Ramos (cell line): ENCODE measurements around the gene SUSD6.

Experiments used
- in situ Hi-C: fragments of 300-500 bp; cut with MboI; formaldehyde crosslinking; loops from one replicate; pipeline ENCODE4 v1.14.3; 2022; ENCODE audit warnings: low sequenced_read_pairs; ENCODE audit not compliant: unreplicated experiment

SUSD6 gene

GRCh38 chr14:69664865-69665526 is 53.6 kb downstream of the SUSD6 start:
- in situ Hi-C loops: loop anchor here (5.0 kb wide), 1 partner anchor 48 kb away; no protein-coding TSS in a partner anchor

DNA sequence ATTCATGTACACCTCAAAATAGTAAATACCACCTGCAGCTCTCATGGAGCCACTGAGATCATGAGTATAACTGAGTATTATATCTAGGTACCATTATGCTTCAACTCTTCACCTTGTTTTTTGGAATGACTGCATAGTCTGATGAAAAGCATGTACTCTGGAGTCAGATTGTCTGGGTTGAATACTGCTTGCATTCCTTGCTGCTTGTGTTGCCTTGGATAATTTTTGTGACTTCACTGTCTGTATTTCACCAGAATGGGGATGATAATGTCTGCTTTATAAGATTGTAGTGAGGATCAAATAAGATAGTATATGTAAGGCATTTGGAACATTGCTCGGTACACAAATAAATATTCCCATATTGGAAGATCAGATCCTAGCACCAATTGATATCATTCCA is 54.2 kb downstream of the SUSD6 start:
- in situ Hi-C loops: no loop called here

- in situ Hi-C loops: no loop called here
These were observed 54.7 kb downstream of the SUSD6 start for GRCh38 chr14:69666112-69666511.

DNA sequence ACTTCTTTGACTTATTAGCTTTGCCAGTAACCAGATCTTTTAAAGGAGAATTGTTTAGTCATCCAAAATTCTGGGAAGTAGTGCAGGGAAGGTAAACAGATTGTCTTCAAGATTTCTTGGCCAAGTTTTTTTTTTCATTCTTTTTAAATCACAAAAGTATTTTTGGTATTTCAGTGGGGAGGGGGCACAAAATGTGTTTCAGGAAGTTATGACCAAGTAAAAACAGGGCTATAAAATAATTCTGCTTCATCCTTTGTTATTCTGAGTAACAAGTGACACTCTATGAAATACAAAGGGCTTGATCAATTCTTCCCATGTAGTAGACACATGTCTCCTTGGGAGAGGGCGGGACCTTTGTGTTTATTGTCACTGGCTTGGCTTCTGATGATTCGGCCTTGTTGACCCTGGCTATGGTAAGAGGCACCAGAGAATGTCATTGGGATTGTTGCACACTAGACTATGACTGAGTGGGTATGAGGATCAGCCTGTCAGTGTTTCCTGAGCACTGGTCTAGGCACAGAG is 55.4 kb downstream of the SUSD6 start:
- in situ Hi-C loops: no loop called here

- in situ Hi-C loops: no loop called here
These were observed 56.5 kb downstream of the SUSD6 start for GRCh38 chr14:69667938-69668335.

GRCh38 chr14:69669375-69669774 is 58.0 kb downstream of the SUSD6 start:
- in situ Hi-C loops: no loop called here

- in situ Hi-C loops: no loop called here
These were observed 58.7 kb downstream of the SUSD6 start for GRCh38 chr14:69670093-69670492.

- in situ Hi-C loops: no loop called here
These were observed 60.1 kb downstream of the SUSD6 start for GRCh38 chr14:69671365-69672030.

- in situ Hi-C loops: no loop called here
These were observed 61.0 kb downstream of the SUSD6 start for GRCh38 chr14:69672356-69672755.

- in situ Hi-C loops: no loop called here
These were observed 61.7 kb downstream of the SUSD6 start for GRCh38 chr14:69673104-69673503.

DNA sequence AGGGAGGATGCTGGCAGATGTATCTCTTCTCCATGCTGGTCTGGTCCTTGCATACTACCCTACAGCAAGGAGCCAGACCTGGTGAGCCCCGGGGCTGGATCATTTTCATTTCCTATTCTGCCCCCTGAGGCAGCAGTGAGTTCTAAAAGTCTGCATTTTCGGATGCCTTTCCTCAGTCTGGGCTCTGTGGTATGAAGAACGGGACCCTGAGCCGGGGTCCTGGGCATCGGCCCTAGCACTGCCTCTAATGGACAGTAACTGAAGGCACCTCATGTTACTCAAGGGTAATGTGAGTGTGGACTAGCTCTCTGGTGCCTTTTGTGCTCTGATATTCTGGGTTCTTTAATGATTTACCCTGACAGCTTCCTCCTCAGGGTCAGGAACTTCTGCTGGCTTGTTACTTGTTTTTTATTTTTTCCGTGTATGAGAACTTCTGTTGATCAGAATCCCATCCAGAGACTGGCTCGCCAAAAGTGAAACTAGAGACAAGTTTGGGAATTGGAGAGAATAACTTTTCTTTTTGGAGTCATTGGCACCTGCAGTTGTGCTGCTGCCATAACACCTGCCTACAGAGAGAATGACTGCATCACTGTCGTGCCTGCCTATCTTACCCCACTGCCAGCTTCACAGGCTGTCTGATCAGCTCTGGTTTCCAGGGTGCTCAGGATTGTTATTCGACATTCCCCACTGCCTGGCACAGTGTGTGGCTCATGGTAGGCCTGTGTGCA is 62.3 kb downstream of the SUSD6 start:
- in situ Hi-C loops: no loop called here

DNA sequence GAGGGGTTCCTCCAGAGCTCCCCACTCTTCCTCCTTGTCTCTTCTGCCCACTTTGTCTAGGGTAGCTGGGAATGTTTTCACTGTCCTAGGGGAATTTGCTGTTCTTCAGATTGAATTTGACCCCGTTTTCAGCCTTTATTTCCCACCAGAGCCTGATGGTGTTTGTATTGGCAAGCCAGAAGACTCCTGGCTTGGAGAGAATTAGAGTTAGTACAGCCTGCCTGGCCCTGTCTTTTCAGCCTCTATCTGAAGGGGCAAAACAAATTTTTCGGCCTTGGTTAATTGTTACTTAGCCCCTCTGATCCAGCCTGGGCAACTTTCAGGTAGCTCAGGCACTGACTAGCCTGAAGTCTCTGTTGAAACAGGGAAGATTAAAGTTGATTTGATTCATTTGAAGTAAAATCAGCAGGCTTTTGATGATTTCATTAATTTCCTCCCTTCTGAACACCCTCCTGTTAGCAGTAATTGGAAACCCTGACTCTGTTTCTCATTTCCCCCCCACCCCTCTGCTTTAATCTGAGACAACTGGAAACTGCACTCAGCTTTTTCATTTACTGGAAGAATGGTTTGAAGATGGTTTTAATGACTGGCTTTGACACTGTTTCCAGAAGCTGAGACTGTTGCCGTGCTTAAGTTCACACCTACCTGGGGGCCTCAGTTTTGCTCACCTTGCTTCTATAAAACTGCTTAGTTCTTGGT is 63.3 kb downstream of the SUSD6 start:
- in situ Hi-C loops: no loop called here

- in situ Hi-C loops: no loop called here
These were observed 63.8 kb downstream of the SUSD6 start for GRCh38 chr14:69675245-69675583.

DNA sequence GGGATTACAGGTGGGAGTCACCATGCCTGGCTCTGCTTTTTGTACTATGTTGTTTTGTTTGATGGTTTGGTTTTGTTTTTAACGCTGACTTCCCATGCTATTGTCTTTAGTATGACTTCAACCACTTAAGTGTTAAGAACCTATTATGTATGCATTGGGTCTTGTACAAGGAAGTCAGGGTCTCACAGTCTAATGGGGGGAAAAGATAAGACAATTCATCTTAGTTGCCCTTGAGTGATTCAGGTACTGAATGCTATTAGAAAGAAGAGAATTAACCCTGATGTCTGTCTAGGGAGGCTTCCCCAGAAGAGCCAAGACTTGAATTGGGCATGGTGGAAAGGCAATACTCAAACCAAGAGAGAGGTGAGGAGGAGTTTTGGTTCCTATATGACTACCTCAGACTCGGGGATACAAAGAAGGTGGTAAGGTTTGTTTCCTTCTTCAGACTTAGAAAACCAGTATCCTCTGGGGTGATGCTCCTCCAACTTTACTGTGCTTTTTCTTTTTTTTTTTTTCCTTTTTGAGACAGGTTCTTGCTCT is 64.6 kb downstream of the SUSD6 start:
- in situ Hi-C loops: no loop called here

GRCh38 chr14:69676723-69677122 is 65.3 kb downstream of the SUSD6 start:
- in situ Hi-C loops: no loop called here

DNA sequence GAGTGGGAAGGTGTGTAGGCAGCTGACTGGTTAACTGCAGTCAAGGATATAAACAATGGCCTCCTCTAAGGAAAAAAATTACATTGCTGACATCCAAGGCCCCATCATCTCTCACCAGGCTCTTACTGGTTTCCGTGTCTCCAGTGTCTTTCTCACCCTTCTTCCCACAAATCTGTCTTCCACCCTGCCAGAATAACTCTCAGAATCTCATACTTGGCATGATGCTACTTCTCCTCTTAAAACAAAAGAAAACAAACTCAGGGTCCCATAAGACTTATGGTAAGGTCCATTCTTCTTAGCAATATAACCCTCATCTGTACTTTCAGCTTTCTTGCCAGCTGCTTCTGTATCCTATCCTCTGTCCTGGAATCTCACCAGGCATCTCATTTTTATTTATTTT is 68.9 kb downstream of the SUSD6 start:
- in situ Hi-C loops: no loop called here

- in situ Hi-C loops: no loop called here
These were observed 70.7 kb downstream of the SUSD6 start for GRCh38 chr14:69682136-69682535.

DNA sequence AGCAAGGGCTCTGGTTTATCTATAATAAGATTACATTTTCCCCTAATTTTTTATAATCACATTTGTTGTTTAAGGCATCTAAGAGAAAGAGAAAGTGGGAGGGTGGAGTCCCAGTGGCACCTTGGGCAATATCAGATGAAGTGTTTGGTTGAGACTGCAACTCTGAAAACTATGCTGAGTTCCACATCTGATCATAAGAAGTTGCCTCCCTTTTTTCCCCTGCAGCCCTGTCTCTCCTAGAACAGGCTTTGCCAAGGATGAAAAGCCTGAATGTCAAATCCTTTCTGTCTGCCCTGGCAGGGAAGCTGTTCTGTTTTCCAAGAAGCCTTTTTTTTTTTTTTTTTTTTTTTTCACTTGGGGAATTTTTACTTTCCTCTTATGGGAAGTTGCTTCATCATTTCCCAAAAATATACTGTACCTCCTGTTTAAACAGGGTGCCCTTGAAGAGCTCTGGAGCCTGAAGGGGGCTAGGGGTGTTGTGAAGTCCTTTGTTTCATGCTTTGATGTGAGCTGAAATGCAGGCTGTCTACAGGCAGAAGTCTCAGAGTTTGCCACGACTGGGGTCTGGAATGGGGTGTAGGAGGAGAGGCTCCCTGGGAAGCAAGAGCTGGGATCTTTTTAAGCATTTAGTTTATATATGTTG is 71.3 kb downstream of the SUSD6 start:
- in situ Hi-C loops: no loop called here

DNA sequence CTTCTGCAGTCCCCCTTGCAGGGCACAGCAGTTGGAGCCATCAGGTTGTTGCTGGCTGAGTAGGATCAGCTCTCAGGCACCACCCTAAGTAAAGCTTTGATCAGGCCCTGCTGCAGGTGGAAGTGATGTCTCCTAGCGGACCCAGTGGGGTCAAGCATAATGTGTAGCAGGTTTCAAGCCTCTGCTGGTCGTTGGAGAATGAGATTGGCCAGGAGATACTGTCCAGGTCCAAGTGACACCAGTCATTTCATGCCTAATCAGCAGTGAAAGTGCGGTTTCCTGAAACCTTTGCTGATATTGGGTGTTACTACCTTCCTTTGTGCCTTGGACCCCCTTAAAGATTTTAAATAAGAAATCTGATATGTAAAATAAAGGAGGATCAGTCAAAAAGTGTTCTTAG is 72.6 kb downstream of the SUSD6 start:
- in situ Hi-C loops: no loop called here
